PC-3 (cell line): Measurements from ENCODE around the gene THOC1. TPM values are rescaled to one million over a fixed set of nuclear protein-coding genes. Genes with fewer than 3 reads are reported as not detected.

Experiments used
- ATAC-seq: fragments of 200-7000 bp; cut with Tn5 transposase; 2 replicates; pipeline ENCODE4 v1.9.1; 2020; ENCODE audit warnings: mild to moderate bottlenecking, moderate library complexity
- BruUV-seq: library from RNA; stranded (reverse); fragments of 400-500 nt; replicated peaks from 2 replicates; lab custom pipeline; 2021; lab: Mats Ljungman, UMichigan
- CTCF ChIA-PET: fragments of 300-600 bp; sonication (Branson Sonifier 250); formaldehyde crosslinking; loops from one replicate; lab custom pipeline; 2022; ENCODE audit warnings: antibody characterized with exemption; lab: Charles Lee
- POLR2A ChIA-PET: fragments of 300-600 bp; sonication (Branson Sonifier 250); formaldehyde crosslinking; loops from one replicate; lab custom pipeline; 2022; ENCODE audit warnings: antibody characterized with exemption; ENCODE audit not compliant: unreplicated experiment; lab: Charles Lee
- DNase-seq: peaks from one replicate; pipeline ENCODE4 v3.0.0-alpha.2; 2015
- H2AFZ ChIP-seq: fragments of 300-600 bp; sonication (generic); 2 replicates; pipeline ENCODE4 v1.6.0; 2016; ENCODE audit warnings: antibody characterized with exemption, low read length
- H3F3A ChIP-seq: fragments of 300-600 bp; sonication (generic); one replicate; pipeline ENCODE4 v1.6.0; 2017; ENCODE audit warnings: antibody characterized with exemption, low read length, control low read depth, mild to moderate bottlenecking; ENCODE audit not compliant: unreplicated experiment
- H3K27ac ChIP-seq: fragments of 300-600 bp; sonication (generic); 2 replicates; pipeline ENCODE4 v1.5.1; 2016; ENCODE audit warnings: mild to moderate bottlenecking, low read length
- H3K27me3 ChIP-seq: fragments of 300-600 bp; sonication (generic); 2 replicates; pipeline ENCODE4 v1.6.1; 2016; ENCODE audit warnings: low read length, mixed read lengths
- H3K36me3 ChIP-seq: fragments of 300-600 bp; sonication (generic); 2 replicates; pipeline ENCODE4 v1.6.1; 2016; ENCODE audit warnings: low read depth, mixed run types, low read length, mixed read lengths
- H3K4me1 ChIP-seq: fragments of 300-600 bp; sonication (generic); 2 replicates; pipeline ENCODE4 v1.5.1; 2016; ENCODE audit warnings: low read length; ENCODE audit not compliant: insufficient read depth
- H3K4me2 ChIP-seq: fragments of 300-600 bp; sonication (generic); 2 replicates; pipeline ENCODE4 v1.6.0; 2016; ENCODE audit warnings: low read length
- H3K4me3 ChIP-seq: fragments of 300-600 bp; sonication (generic); 2 replicates; pipeline ENCODE4 v1.5.1; 2016; ENCODE audit warnings: mild to moderate bottlenecking, low read length, mixed read lengths
- H3K79me2 ChIP-seq: fragments of 300-600 bp; sonication (generic); 2 replicates; pipeline ENCODE4 v1.6.1; 2017; ENCODE audit warnings: low read length, mixed read lengths
- H3K9ac ChIP-seq: fragments of 300-600 bp; sonication (generic); 2 replicates; pipeline ENCODE4 v1.6.0; 2016; ENCODE audit warnings: mild to moderate bottlenecking, low read length
- H3K9me2 ChIP-seq: fragments of 300-600 bp; sonication (generic); replicated peaks from 2 replicates; pipeline ENCODE4 v1.6.1; 2016; ENCODE audit warnings: mixed run types, low read length, mixed read lengths
- H3K9me3 ChIP-seq: fragments of 300-600 bp; sonication (generic); 2 replicates; pipeline ENCODE4 v1.6.1; 2016; ENCODE audit warnings: low read length, mixed read lengths
- H4K20me1 ChIP-seq: fragments of 300-600 bp; sonication (generic); 2 replicates; pipeline ENCODE4 v1.6.1; 2016; ENCODE audit warnings: low read length, mixed read lengths
- EZH2 ChIP-seq: fragments of 300-600 bp; sonication (generic); IDR thresholded peaks from one replicate; pipeline ENCODE4 v1.6.1; 2017; ENCODE audit warnings: antibody characterized with exemption, mild to moderate bottlenecking, low read length; ENCODE audit not compliant: unreplicated experiment
- EZH2phosphoT487 ChIP-seq: fragments of 300-600 bp; sonication (generic); IDR thresholded peaks from 2 replicates; pipeline ENCODE4 v1.6.1; 2018; ENCODE audit warnings: mild to moderate bottlenecking, antibody characterized with exemption, low read length, borderline replicate concordance
- intact Hi-C: fragments of 100-400 bp; cut with micrococcal nuclease; formaldehyde crosslinking; loops from 2 replicates; pipeline ENCODE4 v1.9.0; 2023
- total RNA-seq: library from RNA; depleted of rRNA; stranded (reverse); fragments of >200 nt; gene quantifications from 2 replicates; pipeline ENCODE4 v1.2.3, GENCODE V29; 2014
- TF ChIP-seq, protein P1 (sequence below): fragments of 300-600 bp; sonication (generic); conservative IDR thresholded peaks from 2 replicates; pipeline ENCODE4 v1.5.1; 2017; ENCODE audit warnings: antibody characterized with exemption, low read depth, mild to moderate bottlenecking, low read length

The THOC1 gene
- total RNA-seq, 1 experiment from 2014 or later: 43.5 TPM

DNA sequence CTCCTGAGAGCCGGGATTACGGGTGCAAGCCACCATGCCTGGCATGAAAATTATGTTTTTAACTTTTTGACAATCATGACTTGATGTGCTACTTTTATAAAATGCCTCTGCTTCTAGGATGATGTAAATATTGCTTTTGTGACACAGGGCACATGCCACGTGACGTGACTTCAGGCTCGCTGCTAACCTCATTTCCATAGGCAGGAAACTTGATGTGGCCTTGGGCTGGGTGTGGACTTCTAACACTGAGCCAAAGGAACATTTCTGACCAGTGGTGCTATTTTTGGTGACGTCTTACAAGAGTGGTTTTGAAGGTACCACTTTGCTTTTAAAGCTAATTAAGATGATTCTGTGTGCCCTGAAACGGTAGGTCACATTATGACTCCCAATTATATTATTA is 34.2 kb upstream of the THOC1 start:
- DNase-seq (no peak), ATAC-seq (no peak)
- Histone ChIP-seq H3F3A (no peaks in the 10 kb centered on the region), H2AFZ (no peak overlapping the region), H3K4me1 (no peaks in the 10 kb centered on the region), H3K9me3 (no peaks in the 10 kb centered on the region), H3K27me3 (peaks cover 82% of the 10 kb centered on the region), H3K36me3 (no peaks in the 10 kb centered on the region), H3K79me2 (no peaks in the 10 kb centered on the region), H3K9me2 (no peaks in the 10 kb centered on the region), H3K4me2 (no peak overlapping the region), H4K20me1 (no peaks in the 10 kb centered on the region), H3K9ac (no peak overlapping the region), H3K4me3 (no peak overlapping the region), H3K27ac (no peak overlapping the region)
- intact Hi-C loops: no loop called here
- no peak for TF ChIP-seq EZH2phosphoT487
- no peak for TF ChIP-seq EZH2
- TF ChIP-seq, protein P1, sequence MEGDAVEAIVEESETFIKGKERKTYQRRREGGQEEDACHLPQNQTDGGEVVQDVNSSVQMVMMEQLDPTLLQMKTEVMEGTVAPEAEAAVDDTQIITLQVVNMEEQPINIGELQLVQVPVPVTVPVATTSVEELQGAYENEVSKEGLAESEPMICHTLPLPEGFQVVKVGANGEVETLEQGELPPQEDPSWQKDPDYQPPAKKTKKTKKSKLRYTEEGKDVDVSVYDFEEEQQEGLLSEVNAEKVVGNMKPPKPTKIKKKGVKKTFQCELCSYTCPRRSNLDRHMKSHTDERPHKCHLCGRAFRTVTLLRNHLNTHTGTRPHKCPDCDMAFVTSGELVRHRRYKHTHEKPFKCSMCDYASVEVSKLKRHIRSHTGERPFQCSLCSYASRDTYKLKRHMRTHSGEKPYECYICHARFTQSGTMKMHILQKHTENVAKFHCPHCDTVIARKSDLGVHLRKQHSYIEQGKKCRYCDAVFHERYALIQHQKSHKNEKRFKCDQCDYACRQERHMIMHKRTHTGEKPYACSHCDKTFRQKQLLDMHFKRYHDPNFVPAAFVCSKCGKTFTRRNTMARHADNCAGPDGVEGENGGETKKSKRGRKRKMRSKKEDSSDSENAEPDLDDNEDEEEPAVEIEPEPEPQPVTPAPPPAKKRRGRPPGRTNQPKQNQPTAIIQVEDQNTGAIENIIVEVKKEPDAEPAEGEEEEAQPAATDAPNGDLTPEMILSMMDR: no peak
- POLR2A ChIA-PET: no interaction called here
- CTCF ChIA-PET: no interaction called here
- BruUV-seq: no TSS peak

DNA sequence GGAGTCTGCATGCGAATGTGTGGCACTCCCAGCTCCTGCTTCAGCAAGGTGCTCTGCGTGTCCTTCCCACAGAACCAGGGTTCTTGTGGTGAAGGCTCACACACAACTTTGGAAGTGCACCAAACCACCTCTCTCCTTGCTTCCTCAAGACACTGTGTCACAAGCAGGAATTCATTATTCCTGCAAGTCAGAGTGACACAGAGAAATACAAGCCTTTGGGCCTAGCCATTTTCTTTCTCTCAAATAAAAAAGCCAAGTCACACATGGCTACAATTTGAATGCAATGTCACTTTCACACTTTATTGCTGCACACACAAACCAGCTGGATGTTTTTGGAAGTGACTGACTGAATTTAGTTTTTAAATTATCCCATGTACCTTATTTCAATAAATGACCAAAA is 30.1 kb upstream of the THOC1 start:
- Histone ChIP-seq H3K9ac (no peak overlapping the region), H3K79me2 (no peaks in the 10 kb centered on the region), H2AFZ (no peak overlapping the region), H3K4me3 (no peak overlapping the region), H3K4me1 (no peaks in the 10 kb centered on the region), H3K36me3 (no peaks in the 10 kb centered on the region), H3K27me3 (peaks cover 76% of the 10 kb centered on the region), H4K20me1 (no peaks in the 10 kb centered on the region), H3K27ac (no peak overlapping the region), H3F3A (no peaks in the 10 kb centered on the region), H3K9me2 (no peaks in the 10 kb centered on the region), H3K4me2 (no peak overlapping the region), H3K9me3 (no peaks in the 10 kb centered on the region)
- ChIA-PET POLR2A (no interaction called here), CTCF (interaction anchor here (0.6 kb wide), 1 partner anchor 98 kb away, joined by 3 read pairs; no protein-coding TSS in a partner anchor)
- no peak for TF ChIP-seq EZH2phosphoT487
- TF ChIP-seq, protein P1: no peak
- TF ChIP-seq EZH2: no peak
- DNase-seq (no peak), ATAC-seq (no peak)
- intact Hi-C loops: no loop called here
- no TSS peak for BruUV-seq

DNA sequence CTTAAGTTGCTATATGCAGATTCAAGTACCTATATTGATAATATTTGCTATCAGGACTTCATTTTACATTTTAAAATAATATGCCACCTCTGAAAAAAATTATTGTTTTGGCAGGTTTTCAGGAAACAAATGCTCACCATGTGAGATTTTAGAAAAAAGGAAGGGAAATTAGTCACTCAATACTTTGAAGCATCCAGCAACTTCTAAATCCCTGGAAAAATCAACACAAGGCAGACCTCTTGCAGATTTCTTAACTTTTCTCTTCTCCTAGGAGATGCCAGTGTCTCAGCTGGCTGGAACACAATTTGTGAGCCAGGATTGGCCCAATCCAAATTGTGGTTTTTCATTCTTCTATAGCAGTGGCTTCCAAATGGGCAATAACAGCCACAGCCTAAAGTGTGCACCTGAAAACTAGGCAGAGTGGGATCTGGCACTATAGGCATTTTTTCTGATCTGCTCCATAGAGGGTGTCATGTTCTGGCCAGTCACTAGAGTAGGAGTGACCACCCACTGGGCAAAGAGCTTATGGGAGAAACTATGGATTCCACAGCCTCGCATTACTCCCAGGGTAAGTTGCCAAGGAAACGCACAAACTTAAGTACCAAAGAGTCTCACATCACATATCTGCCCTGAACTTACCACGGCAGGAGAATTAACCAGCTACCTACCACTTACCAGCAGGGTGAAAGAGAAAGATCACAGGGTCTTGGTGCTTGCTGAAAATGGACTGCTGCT is 28.1 kb upstream of the THOC1 start:
- Histone ChIP-seq H3K36me3 (no peaks in the 10 kb centered on the region), H3F3A (no peaks in the 10 kb centered on the region), H3K4me1 (no peaks in the 10 kb centered on the region), H3K27me3 (peaks cover 67% of the 10 kb centered on the region), H4K20me1 (no peaks in the 10 kb centered on the region), H2AFZ (no peak overlapping the region), H3K9ac (no peak overlapping the region), H3K9me2 (no peaks in the 10 kb centered on the region), H3K4me3 (no peak overlapping the region), H3K9me3 (no peaks in the 10 kb centered on the region), H3K79me2 (no peaks in the 10 kb centered on the region), H3K27ac (no peak overlapping the region), H3K4me2 (no peak overlapping the region)
- ChIA-PET CTCF (no interaction called here), POLR2A (no interaction called here)
- intact Hi-C loops: no loop called here
- BruUV-seq: no TSS peak
- DNase-seq (no peak), ATAC-seq (no peak)
- TF ChIP-seq EZH2: no peak
- TF ChIP-seq EZH2phosphoT487: no peak
- TF ChIP-seq, protein P1: no peak
